Activated T-cell treated with anti-CD3 and anti-CD28 coated beads, Interleukin-2, amount 50 U/mL, for 24 hours (primary cell): Measurements from ENCODE around the gene TRMT1.

ENCODE experiments used
- DNase-seq: peaks from one replicate; pipeline ENCODE4 v3.0.0-alpha.2; 2020
- H3K27ac Mint-ChIP-seq: 2 replicates; pipeline ENCODE4 v1.8.0; 2020; ENCODE audit warnings: mild to moderate bottlenecking, mixed read lengths
- H3K27me3 Mint-ChIP-seq: 2 replicates; pipeline ENCODE4 v1.8.0; 2020; ENCODE audit warnings: mixed read lengths
- H3K36me3 Mint-ChIP-seq: 2 replicates; pipeline ENCODE4 v1.8.0; 2020; ENCODE audit warnings: low read depth, mixed read lengths
- H3K4me1 Mint-ChIP-seq: 2 replicates; pipeline ENCODE4 v1.8.0; 2020; ENCODE audit warnings: low read depth, mixed read lengths
- H3K4me3 Mint-ChIP-seq: 2 replicates; pipeline ENCODE4 v1.8.0; 2020; ENCODE audit warnings: mild to moderate bottlenecking, moderate library complexity, mixed read lengths
- H3K9me3 Mint-ChIP-seq: 2 replicates; pipeline ENCODE4 v1.8.0; 2020; ENCODE audit warnings: mixed read lengths

TRMT1 gene

GRCh38 chr19:13137290-13137794 lies 20.8 kb upstream of the TRMT1 start:
- peaks cover 77% of the 10 kb centered on the region for H3K36me3 Mint-ChIP-seq
- no peak for DNase-seq
- peaks cover 23% of the 10 kb centered on the region for H3K4me1 Mint-ChIP-seq
- peak overlapping the region; percentile 52 for H3K27ac Mint-ChIP-seq
- no peaks in the 10 kb centered on the region for H3K9me3 Mint-ChIP-seq
- no peak overlapping the region for H3K4me3 Mint-ChIP-seq
- no peaks in the 10 kb centered on the region for H3K27me3 Mint-ChIP-seq

GRCh38 chr19:13135068-13136062 lies 18.8 kb upstream of the TRMT1 start:
- no peaks in the 10 kb centered on the region for H3K9me3 Mint-ChIP-seq
- H3K36me3 Mint-ChIP-seq, result peaks cover 77% of the 10 kb centered on the region
- H3K27me3 Mint-ChIP-seq, result no peaks in the 10 kb centered on the region
- no peak for DNase-seq
- H3K4me1 Mint-ChIP-seq, result peaks cover 38% of the 10 kb centered on the region
- peak overlapping the region; percentile 71 for H3K27ac Mint-ChIP-seq
- H3K4me3 Mint-ChIP-seq, result no peak overlapping the region

GRCh38 chr19:13134626-13135025 lies 18.1 kb upstream of the TRMT1 start:
- Mint-ChIP-seq H3K27me3 (no peaks in the 10 kb centered on the region), H3K4me3 (no peak overlapping the region), H3K27ac (peak overlapping the region; percentile 71)

GRCh38 chr19:13133241-13133870 lies 16.8 kb upstream of the TRMT1 start:
- Mint-ChIP-seq H3K27ac (peak overlapping the region; percentile 99), H3K9me3 (no peaks in the 10 kb centered on the region), H3K4me3 (peak overlapping the region; percentile 72), H3K36me3 (peaks cover 71% of the 10 kb centered on the region), H3K27me3 (no peaks in the 10 kb centered on the region), H3K4me1 (peaks cover 44% of the 10 kb centered on the region)
- DNase-seq, result no peak

More at GRCh38 chr19:13134626-13135025, 18.1 kb upstream of the TRMT1 start:
- Mint-ChIP-seq H3K9me3 (no peaks in the 10 kb centered on the region), H3K36me3 (peaks cover 78% of the 10 kb centered on the region), H3K4me1 (peaks cover 39% of the 10 kb centered on the region)
- DNase-seq, result no peak

GRCh38 chr19:13132471-13133180 lies 16.1 kb upstream of the TRMT1 start:
- H3K36me3 Mint-ChIP-seq, result peaks cover 71% of the 10 kb centered on the region
- H3K9me3 Mint-ChIP-seq, result no peaks in the 10 kb centered on the region
- DNase-seq, result peak; percentile 62
- H3K27me3 Mint-ChIP-seq, result no peaks in the 10 kb centered on the region
- H3K4me1 Mint-ChIP-seq, result peaks cover 52% of the 10 kb centered on the region
- H3K4me3 Mint-ChIP-seq, result peak overlapping the region; percentile 72
- H3K27ac Mint-ChIP-seq, result peak overlapping the region; percentile 99

- Mint-ChIP-seq H3K27me3 (no peaks in the 10 kb centered on the region), H3K27ac (peak overlapping the region; percentile 99), H3K4me3 (no peak overlapping the region), H3K36me3 (peaks cover 66% of the 10 kb centered on the region), H3K9me3 (no peaks in the 10 kb centered on the region), H3K4me1 (peaks cover 57% of the 10 kb centered on the region)
- DNase-seq, result no peak
Measured at GRCh38 chr19:13130886-13131490, 14.4 kb upstream of the TRMT1 start.

GRCh38 chr19:13129384-13129783 lies 12.8 kb upstream of the TRMT1 start:
- H3K27ac Mint-ChIP-seq, result no peak overlapping the region
- peaks cover 57% of the 10 kb centered on the region for H3K4me1 Mint-ChIP-seq
- no peak for DNase-seq
- H3K4me3 Mint-ChIP-seq, result no peak overlapping the region
- H3K27me3 Mint-ChIP-seq, result no peaks in the 10 kb centered on the region
- no peaks in the 10 kb centered on the region for H3K9me3 Mint-ChIP-seq
- H3K36me3 Mint-ChIP-seq, result peaks cover 64% of the 10 kb centered on the region

- Mint-ChIP-seq H3K4me1 (peaks cover 54% of the 10 kb centered on the region), H3K27ac (peak overlapping the region; percentile 76), H3K27me3 (no peaks in the 10 kb centered on the region), H3K4me3 (no peak overlapping the region), H3K36me3 (peaks cover 64% of the 10 kb centered on the region), H3K9me3 (no peaks in the 10 kb centered on the region)
- no peak for DNase-seq
Measured at GRCh38 chr19:13128583-13128982, 12.0 kb upstream of the TRMT1 start.

GRCh38 chr19:13127811-13128575 lies 11.5 kb upstream of the TRMT1 start:
- peaks cover 53% of the 10 kb centered on the region for H3K4me1 Mint-ChIP-seq
- H3K27me3 Mint-ChIP-seq, result no peaks in the 10 kb centered on the region
- no peak overlapping the region for H3K4me3 Mint-ChIP-seq
- no peaks in the 10 kb centered on the region for H3K9me3 Mint-ChIP-seq
- no peak overlapping the region for H3K27ac Mint-ChIP-seq
- H3K36me3 Mint-ChIP-seq, result peaks cover 64% of the 10 kb centered on the region
- no peak for DNase-seq

- H3K27ac Mint-ChIP-seq, result no peak overlapping the region
- no peaks in the 10 kb centered on the region for H3K9me3 Mint-ChIP-seq
- H3K36me3 Mint-ChIP-seq, result peaks cover 69% of the 10 kb centered on the region
- H3K4me1 Mint-ChIP-seq, result peaks cover 53% of the 10 kb centered on the region
- DNase-seq, result no peak
- no peaks in the 10 kb centered on the region for H3K27me3 Mint-ChIP-seq
- no peak overlapping the region for H3K4me3 Mint-ChIP-seq
Measured at GRCh38 chr19:13127051-13127450, 10.5 kb upstream of the TRMT1 start.

GRCh38 chr19:13122980-13123957 lies 6.7 kb upstream of the TRMT1 start:
- H3K36me3 Mint-ChIP-seq, result peaks cover 77% of the 10 kb centered on the region
- no peaks in the 10 kb centered on the region for H3K27me3 Mint-ChIP-seq
- H3K9me3 Mint-ChIP-seq, result no peaks in the 10 kb centered on the region
- peak overlapping the region; percentile 79 for H3K27ac Mint-ChIP-seq
- no peak for DNase-seq
- H3K4me1 Mint-ChIP-seq, result peaks cover 65% of the 10 kb centered on the region
- no peak overlapping the region for H3K4me3 Mint-ChIP-seq

GRCh38 chr19:13122275-13122878 lies 5.8 kb upstream of the TRMT1 start:
- Mint-ChIP-seq H3K27ac (peak overlapping the region; percentile 79), H3K27me3 (no peaks in the 10 kb centered on the region), H3K4me3 (peak overlapping the region; percentile 57), H3K9me3 (no peaks in the 10 kb centered on the region), H3K4me1 (peaks cover 61% of the 10 kb centered on the region), H3K36me3 (peaks cover 70% of the 10 kb centered on the region)
- DNase-seq, result no peak
